Activated effector memory CD4-positive, alpha-beta T cell treated with anti-CD3 and anti-CD28 coated beads, Interleukin-2, amount 50 U/mL, for 16 hours (primary cell): ENCODE measurements around the gene LAIR1.

ENCODE experiments used
- DNase-seq: peaks from one replicate; pipeline ENCODE4 v3.0.0-alpha.2; 2020

The LAIR1 gene

DNA sequence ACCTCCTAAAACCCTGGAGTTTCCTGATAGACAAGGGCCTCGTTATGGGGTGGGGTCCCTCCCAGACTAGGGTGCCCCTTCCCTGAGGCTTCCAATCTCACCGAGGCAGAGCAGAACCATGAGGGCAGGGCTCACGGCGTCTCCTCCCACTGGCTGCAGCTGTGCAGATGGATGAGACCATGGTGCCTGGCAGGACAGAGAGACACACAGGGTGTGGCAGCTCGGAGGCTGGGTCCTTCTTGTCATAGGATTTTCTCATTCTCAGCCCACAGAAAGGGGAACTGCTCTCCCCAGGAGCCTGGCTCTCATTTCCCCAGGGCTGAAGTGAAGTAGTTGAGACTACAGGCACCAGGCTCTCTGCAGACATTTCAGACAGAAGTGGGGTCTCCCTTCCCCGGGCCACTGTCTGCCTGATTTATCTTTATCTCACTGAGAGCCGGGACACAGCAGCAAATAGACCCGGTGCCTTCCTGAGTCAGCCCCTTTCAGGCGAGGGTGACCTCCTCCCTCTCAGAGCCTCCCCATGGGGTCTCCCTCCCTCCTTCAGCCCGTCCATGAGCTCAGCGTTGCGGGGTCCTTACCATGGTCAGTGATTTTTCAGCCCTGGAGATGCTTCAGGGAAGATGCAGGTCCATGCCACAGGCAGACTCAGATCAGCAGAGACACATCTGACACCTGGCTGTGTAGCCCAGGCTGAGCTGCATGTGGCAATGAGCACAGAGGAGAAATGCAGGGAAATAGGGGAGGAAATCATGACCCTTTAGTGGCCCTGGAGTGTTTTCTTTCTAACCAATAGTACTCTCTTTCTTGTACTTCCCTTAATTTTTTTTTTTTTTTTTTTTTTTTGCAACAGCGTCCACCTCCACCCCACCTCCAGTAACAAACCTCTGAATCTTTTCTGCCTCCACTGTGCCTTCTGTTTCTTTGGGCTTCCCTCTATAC lies 52.0 kb downstream of the LAIR1 start, which contains the start of gene LILRA5:
Gene LILRA5 (minus strand): TSS at position 731 of the 942 bp plus-strand sequence. CDS start 147 bp downstream, at position 584.
- DNase-seq: no peak

DNA sequence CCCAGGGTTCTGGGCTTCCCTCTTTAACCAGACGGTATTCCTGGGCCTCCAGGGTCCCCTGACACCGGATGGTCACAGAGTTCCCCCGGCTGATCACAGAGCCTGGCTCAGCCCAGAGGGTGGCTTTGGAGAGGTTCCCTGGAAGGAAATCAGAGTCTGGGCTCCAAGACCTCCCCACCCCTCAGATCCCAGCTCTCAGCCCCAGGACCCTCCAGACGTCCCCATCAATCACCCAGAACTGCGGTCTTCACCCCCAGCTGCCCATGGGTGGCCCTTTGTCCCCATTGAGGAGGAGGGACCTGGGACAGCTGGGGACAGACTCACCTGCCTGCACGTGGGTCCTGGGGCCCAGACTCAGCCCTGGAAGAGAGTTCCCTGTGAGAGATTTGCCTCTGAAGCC lies 52.7 kb downstream of the LAIR1 start:
- no peak for DNase-seq

- no peak for DNase-seq
Measured at GRCh38 chr19:54311486-54311885, 53.2 kb downstream of the LAIR1 start.

DNA sequence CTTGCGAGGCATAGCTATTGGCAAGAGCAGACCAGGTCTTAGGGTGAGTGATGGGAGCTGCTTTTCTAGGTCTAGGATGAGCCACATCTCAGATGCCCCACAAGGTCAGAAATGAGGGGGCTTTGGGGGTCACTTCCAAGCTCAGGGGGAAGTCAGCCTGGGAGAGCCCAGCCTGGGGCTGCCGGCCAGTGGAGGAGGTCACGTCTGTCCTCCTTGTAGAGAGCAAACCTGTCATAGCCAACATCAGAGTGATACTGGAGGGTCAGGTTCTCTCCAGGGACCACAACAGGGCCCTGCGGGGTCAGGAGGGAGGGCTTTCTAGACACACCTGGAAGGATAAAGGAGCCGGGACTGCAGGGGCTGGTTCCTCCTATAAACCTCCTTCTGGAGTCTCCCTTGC lies 54.2 kb downstream of the LAIR1 start:
- DNase-seq: no peak

DNA sequence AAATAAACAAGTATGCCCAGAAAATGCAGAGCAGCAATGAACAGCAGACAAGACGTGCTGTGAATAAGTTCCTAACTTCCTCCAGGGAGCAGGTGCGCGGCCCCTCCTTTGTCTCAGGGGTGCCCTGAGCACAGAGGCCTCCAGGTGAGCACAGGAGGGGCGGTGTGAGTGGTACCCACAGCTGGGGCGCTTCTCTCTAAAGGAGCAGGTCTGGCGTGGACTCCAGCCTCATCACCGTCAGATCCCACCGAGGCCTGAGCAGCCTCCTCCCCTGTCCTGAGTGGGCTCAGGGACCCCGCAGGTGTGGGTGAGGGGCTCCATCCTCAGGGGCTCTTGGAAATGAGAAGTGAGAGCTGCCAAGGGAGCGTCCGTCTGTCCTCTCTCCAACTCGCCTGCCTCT lies 54.9 kb downstream of the LAIR1 start:
- no peak for DNase-seq

DNA sequence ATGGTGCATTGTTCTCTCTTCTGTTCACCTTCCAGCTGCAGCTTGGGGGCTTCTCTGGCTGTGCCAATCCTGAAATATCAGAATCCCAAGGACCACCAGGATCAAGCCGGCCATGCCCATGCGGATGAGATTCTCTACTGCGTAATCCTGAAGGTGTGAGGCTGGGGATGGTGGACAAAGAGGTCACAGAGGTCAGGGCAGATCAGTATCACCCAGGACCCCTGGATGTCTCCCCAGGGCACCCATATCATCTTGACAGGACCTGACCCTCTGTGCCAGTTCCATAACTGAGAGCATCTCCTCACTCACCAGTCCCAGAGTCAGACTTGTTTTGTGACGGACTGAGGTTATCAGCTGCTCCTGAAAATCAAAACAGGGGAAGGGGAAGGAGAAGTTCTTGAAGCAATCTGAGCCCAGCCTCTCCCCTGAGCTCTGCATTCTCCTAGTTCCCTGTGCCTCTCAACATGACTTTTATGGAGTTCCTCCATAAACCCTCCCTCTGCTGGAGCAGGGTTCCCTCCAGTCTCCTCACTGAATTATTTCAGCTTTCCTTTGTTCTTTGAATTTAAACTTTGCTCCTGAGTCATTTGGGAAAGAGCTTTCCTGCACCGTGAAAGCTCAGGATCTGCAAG lies 57.2 kb downstream of the LAIR1 start:
- DNase-seq: no peak

DNA sequence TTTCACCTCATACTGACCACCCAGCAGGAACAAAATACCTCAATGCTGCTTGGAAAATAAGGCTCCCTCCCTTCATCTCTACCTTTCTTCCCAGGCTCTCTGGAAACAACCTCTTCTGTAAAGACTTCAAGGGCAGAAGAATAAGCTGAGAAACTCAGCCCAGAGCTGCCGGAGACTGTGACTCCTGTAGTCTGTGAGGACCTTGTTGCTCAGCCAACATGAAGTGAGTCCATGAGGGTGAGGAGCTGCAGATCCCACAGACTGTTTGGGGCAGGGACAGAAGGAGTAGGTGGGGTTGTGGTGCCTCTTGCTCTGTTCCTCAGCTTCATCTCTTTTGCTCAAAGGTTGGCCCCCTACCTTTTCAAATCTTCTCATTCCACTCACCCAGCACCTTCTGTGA lies 59.6 kb downstream of the LAIR1 start:
- no peak for DNase-seq

DNA sequence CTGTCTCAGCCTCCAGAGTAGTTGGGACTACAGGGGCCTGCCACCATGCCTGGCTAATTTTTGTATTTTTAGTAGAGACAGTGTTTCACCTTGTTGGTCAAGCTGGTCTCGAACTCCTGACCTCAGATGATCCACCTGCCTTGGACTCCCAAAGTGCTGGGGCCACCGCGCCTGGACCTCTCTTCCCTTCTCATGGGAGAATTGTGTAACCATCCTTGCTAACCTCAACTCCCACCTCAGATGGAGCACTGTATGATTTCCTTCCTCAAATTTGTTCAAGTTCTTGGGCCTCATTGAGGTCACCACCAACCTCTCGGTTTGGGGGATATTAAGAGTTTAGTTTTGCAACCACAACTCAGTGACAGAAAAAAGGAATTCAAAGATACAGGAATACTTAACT lies 62.5 kb downstream of the LAIR1 start:
- DNase-seq: no peak
